Vagina (tissue), 2 donors: ENCODE data around the gene COX20. TPM values are rescaled to one million over a fixed set of nuclear protein-coding genes. Genes with fewer than 3 reads are reported as not detected.

Source experiments
- DNase-seq, 2 donors: peaks; one replicate each; pipeline ENCODE4 v3.0.0-alpha.2; 2017; ENCODE audit errors: extremely low spot score in 2 of 2
- H3K27ac ChIP-seq: fragments of 200-600 bp; sonication (generic); one replicate; pipeline ENCODE4 v1.5.1; 2019
- H3K27me3 ChIP-seq: fragments of 200-600 bp; sonication (generic); one replicate; pipeline ENCODE4 v1.5.1; 2019
- H3K36me3 ChIP-seq, 2 donors: fragments of 200-600 bp; sonication (generic); one replicate each; pipeline ENCODE4 v1.5.1; 2017 to 2019
- H3K4me1 ChIP-seq: fragments of 200-600 bp; sonication (generic); one replicate; pipeline ENCODE4 v1.5.1; 2019
- H3K4me3 ChIP-seq, 2 donors: fragments of 200-600 bp; sonication (generic); 1 replicate in 1 of 2; 2 replicates in 1 of 2; pipeline ENCODE4 v1.5.1; 2016 to 2019
- H3K9me3 ChIP-seq: fragments of 200-600 bp; sonication (generic); one replicate; pipeline ENCODE4 v1.5.1; 2019
- CTCF ChIP-seq, 3 experiments: fragments of 450-650 bp in 2 of 3; fragments of 200-600 bp in 1 of 3; sonication (generic) in 1 of 3; IDR thresholded peaks; one replicate each; pipeline ENCODE4 v1.5.1; 2017 to 2019; ENCODE audit warnings: antibody characterized with exemption in 3 of 3, mild to moderate bottlenecking in 2 of 3, moderate library complexity in 2 of 3
- POLR2A ChIP-seq, 2 donors: fragments of 450-650 bp; IDR thresholded peaks; one replicate each; pipeline ENCODE4 v1.6.1; 2017; ENCODE audit warnings: antibody characterized with exemption in 2 of 2, mild to moderate bottlenecking in 2 of 2, moderate library complexity in 2 of 2
- POLR2AphosphoS5 ChIP-seq, 2 donors: sonication (generic); formaldehyde crosslinking; IDR thresholded peaks; one replicate each; pipeline ENCODE4 v1.9.0; 2017; ENCODE audit warnings: antibody characterized with exemption in 2 of 2, mild to moderate bottlenecking in 2 of 2, low read depth in 1 of 2; ENCODE audit not compliant: insufficient read depth in 1 of 2
- intact Hi-C: fragments of 100-400 bp; cut with DNase I; formaldehyde crosslinking; loops from one replicate; pipeline ENCODE4 v1.15.1; 2023
- total RNA-seq: library from RNA; depleted of rRNA; stranded (reverse); fragments of >200 nt; gene quantifications from one replicate; pipeline ENCODE4 v1.2.3, GENCODE V29; 2016

The COX20 gene
- total RNA-seq, 1 donor from 2014 or later = 24.1 TPM

GRCh38 chr1:244800821-244801220 is 34.6 kb upstream of the COX20 start:
- no peaks in the 10 kb centered on the region for H3K9me3 ChIP-seq
- no peaks in the 10 kb centered on the region for H3K4me1 ChIP-seq
- no peak for DNase-seq
- no peaks in the 10 kb centered on the region for H3K36me3 ChIP-seq
- TF ChIP-seq POLR2AphosphoS5 (IDR thresholded peaks at IDR 0.05; ENCODE audit: insufficient read depth in 1 of 2, low read depth in 1 of 2) (no peak), POLR2A (IDR thresholded peaks at IDR 0.05) (no peak), CTCF (IDR thresholded peaks at IDR 0.05) (no peak)
- H3K4me3 ChIP-seq = no peak overlapping the region
- intact Hi-C loops = no loop called here
- H3K27ac ChIP-seq = no peak overlapping the region
- no peaks in the 10 kb centered on the region for H3K27me3 ChIP-seq

- Histone ChIP-seq H3K9me3 (no peaks in the 10 kb centered on the region), H3K36me3 (no peaks in the 10 kb centered on the region), H3K27me3 (no peaks in the 10 kb centered on the region), H3K4me1 (no peaks in the 10 kb centered on the region), H3K27ac (no peak overlapping the region), H3K4me3 (no peak overlapping the region)
- intact Hi-C loops = no loop called here
- TF ChIP-seq CTCF (IDR thresholded peaks at IDR 0.05) = no peak
- no peak for TF ChIP-seq POLR2A (IDR thresholded peaks at IDR 0.05)
- TF ChIP-seq POLR2AphosphoS5 (IDR thresholded peaks at IDR 0.05; ENCODE audit: insufficient read depth in 1 of 2, low read depth in 1 of 2) = no peak
- no peak for DNase-seq
Measured at GRCh38 chr1:244801246-244801645, 34.2 kb upstream of the COX20 start.

- no peak for TF ChIP-seq CTCF (IDR thresholded peaks at IDR 0.05)
- TF ChIP-seq POLR2AphosphoS5 (IDR thresholded peaks at IDR 0.05; ENCODE audit: insufficient read depth in 1 of 2, low read depth in 1 of 2) = no peak
- no peak for TF ChIP-seq POLR2A (IDR thresholded peaks at IDR 0.05)
- Histone ChIP-seq H3K4me3 (no peak overlapping the region), H3K4me1 (no peaks in the 10 kb centered on the region), H3K36me3 (no peaks in the 10 kb centered on the region), H3K27me3 (no peaks in the 10 kb centered on the region), H3K9me3 (no peaks in the 10 kb centered on the region), H3K27ac (no peak overlapping the region)
- no peak for DNase-seq
- intact Hi-C loops = no loop called here
Measured at GRCh38 chr1:244802041-244802440, 33.4 kb upstream of the COX20 start.

- no peaks in the 10 kb centered on the region for H3K36me3 ChIP-seq
- no peak for DNase-seq
- no peaks in the 10 kb centered on the region for H3K9me3 ChIP-seq
- no peak overlapping the region for H3K4me3 ChIP-seq
- no peak for TF ChIP-seq POLR2A (IDR thresholded peaks at IDR 0.05)
- TF ChIP-seq POLR2AphosphoS5 (IDR thresholded peaks at IDR 0.05; ENCODE audit: insufficient read depth in 1 of 2, low read depth in 1 of 2) = no peak
- no peak for TF ChIP-seq CTCF (IDR thresholded peaks at IDR 0.05)
- no peak overlapping the region for H3K27ac ChIP-seq
- no peaks in the 10 kb centered on the region for H3K4me1 ChIP-seq
- intact Hi-C loops = no loop called here
- no peaks in the 10 kb centered on the region for H3K27me3 ChIP-seq
Measured at GRCh38 chr1:244802556-244803239, 32.8 kb upstream of the COX20 start.

GRCh38 chr1:244804841-244805240 is 30.6 kb upstream of the COX20 start:
- Histone ChIP-seq H3K27me3 (no peaks in the 10 kb centered on the region), H3K27ac (no peak overlapping the region), H3K9me3 (no peaks in the 10 kb centered on the region), H3K36me3 (no peaks in the 10 kb centered on the region), H3K4me3 (no peak overlapping the region), H3K4me1 (no peaks in the 10 kb centered on the region)
- DNase-seq = no peak
- intact Hi-C loops = no loop called here
- TF ChIP-seq POLR2A (IDR thresholded peaks at IDR 0.05) (no peak), CTCF (IDR thresholded peaks at IDR 0.05) (no peak), POLR2AphosphoS5 (IDR thresholded peaks at IDR 0.05; ENCODE audit: insufficient read depth in 1 of 2, low read depth in 1 of 2) (no peak)
